Stimulated activated CD8-positive, alpha-beta memory T cell treated with anti-CD3 and anti-CD28 coated beads, Interleukin-12 subunit alpha, Interleukin-12 subunit beta, amount 100 ng/mL, for 1 hour (primary cell): ENCODE data around the gene RNF126.
"Not testable (repeated sequence)": the region's sequence is repeated elsewhere in the genome, so short reads cannot be mapped to it uniquely, and the experiment has no call there.

Source experiments
- DNase-seq: peaks from one replicate; pipeline ENCODE4 v3.0.0-alpha.2; 2020; ENCODE audit warnings: low read depth

Gene RNF126

DNA sequence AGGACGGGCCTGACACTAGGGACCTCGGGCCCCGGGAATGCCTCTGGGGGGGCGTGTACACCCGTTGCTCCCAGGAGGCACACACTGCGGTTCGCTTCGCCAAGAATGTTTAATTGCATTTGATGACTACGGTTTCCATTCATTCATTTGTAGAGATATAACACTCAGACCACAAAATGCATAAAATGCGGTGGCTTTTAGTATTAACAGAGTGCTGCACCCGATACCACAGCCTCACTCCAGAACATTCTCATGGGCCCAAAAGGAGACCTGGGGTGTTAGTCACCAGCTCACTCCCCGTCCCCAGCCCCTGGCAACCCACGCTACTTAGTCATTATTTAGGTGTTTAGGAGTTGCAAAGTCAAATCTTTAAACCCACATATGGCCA is 51.5 kb downstream of the RNF126 start:
- peak; percentile 24 for DNase-seq

DNA sequence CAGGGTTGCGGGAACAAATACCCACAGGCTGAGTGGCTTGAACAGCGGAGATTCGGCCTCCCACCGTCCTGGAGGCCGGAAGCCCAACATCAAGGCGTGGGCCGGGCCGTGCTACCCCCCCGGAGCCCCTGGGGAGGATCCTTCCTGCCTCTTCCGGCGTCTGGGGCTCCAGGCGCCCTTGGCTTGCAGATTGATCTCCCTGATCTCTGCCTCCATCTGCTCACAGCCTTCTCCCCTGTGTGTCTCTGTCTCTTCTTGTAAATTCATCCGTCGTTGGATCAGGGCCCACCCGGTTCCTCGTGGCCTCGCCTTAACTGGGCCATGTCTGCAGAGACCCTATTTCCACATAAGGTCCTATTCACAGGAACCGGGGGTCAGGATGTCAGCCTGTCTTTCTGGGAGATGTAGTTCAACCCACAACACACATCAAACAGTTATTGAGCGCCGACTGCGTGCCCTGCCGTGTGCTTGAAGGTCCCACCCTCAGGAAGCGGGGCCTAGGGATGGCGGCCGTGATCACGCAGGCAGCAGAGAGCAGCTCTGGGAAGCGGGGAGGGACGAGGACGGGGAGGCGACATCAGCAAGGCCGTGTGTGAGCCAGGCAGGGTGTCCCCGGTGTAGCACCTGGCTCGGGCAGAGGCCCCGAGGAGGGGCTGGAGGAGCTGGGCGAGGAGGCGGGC is 52.1 kb downstream of the RNF126 start:
- DNase-seq = peak; percentile 32

DNA sequence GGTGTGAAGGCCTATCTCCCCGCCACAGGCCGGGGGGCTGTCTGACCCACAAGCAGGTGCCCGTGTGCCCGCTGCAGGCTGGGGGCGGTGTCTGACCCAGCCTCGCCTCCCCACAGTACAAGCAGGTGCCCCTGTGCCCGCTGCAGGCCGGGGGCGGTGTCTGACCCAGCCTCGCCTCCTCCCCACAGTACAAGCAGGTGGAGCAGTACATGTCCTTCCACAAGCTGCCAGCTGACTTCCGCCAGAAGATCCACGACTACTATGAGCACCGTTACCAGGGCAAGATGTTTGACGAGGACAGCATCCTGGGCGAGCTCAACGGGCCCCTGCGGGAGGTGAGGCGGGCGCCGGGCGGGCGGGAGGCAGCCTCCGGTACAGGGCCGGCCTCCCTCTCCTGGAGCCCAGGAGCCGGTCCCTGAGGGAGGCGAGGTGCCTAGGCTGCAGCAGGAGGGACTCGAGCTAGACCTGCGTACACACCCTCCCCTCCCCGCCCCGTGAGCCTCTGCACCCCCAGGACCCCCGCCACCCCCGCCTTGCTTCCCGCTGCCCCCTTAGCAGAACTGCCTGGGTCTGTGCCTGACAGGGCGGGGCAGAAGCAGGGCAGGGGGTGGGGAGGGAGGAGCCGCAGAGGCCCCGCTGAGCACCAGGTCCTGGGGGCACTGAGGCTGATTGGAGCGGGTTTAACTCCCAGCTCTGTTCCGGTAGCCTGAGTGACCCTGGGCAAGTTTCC is 52.8 kb downstream of the RNF126 start:
- DNase-seq = peak; percentile 16

DNA sequence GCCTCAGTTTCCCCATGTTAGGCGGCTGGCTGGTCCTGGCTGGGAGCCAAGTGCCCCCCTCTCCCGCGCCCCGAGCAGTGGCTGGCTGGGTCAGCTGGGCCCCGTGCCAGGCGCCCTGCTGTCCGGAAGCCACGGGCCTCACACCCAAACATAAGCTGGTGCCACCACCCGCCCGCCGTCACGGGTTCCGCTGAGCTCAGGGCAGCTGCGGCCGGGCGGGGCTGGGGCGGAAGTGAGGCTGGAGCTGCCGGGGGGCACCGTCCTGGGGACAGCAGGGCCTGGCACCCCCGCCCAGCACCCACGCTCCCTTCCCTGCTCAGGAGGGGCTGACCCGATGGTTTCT is 54.0 kb downstream of the RNF126 start:
- no peak for DNase-seq

DNA sequence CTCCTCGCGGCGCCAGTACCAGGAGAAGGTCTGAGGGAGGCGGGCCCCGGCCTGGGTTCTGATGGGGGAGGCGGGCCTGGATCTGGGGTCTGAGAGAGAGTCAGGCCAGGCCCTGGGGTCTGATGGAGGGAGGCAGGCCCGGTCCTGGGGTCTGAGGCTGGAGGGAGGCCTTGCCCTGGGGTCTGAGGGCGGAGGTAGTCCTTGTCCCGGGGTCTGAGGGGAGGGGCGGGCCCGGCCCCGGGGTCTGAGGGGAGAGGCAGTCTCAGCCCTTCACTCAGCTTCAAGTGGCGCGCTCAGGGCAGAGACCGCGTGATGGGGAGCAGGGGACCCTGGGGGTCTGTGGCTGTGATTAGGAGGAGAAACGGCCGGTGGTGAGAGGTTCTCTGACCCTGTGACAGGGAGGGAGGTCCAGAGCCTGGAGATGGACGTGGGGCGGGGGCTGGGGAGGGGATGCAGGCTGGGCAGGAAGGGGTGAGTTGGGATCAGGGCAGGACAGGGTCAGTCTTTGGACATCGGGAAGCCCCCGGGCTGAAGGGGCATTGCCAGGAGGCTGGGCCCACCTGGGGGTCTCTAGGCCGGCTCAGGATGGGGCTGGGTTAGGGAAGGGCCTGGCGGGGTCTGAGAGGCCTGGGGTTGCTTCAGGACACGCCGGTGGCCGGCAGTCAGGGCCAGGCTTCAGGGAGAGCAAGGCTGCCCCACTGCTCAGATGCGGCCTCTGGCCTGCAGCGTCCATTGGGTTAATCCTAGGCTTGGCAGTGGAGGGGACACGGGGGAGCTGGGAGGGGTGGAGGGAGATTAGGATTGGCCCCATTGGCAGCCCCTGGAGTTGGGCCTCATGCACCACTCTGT is 54.6 kb downstream of the RNF126 start:
- no peak for DNase-seq

DNA sequence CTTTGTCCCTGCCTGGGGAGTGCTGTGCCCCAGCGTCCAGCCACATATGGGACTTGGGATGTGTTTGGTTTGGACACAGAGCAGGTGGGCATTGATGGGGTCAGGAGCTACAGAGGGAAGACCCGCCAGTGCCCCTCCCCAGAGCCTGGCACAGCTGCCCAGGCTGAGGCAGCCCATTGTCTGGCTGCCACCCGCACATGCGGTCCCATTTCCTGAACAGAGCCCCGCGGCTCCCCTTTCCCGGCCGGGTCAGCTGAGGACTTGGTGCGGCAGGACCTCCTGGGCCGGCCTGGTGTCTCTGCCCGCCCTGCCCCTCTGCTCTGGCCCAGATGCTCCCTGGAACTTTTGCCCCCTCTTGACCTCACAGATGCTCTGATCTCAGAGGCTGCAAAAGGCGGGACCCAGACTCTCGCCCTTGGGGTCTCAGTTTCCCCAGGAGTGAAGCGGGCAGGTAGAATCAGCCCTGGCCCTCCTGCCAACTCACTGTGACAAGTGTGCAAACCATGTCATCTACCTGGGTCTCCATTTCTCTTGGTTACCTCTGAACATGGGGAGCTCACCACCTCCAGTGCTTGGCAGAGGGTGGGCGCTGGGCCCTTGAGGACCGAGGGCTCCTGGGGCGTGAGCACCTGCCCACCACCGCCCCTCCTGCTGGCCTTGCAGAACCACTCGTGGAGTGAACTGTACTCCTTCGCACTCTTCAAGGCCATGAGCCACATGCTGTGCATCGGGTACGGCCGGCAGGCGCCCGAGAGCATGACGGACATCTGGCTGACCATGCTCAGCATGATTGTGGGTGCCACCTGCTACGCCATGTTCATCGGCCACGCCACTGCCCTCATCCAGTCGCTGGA is 55.5 kb downstream of the RNF126 start:
- DNase-seq = no peak

DNA sequence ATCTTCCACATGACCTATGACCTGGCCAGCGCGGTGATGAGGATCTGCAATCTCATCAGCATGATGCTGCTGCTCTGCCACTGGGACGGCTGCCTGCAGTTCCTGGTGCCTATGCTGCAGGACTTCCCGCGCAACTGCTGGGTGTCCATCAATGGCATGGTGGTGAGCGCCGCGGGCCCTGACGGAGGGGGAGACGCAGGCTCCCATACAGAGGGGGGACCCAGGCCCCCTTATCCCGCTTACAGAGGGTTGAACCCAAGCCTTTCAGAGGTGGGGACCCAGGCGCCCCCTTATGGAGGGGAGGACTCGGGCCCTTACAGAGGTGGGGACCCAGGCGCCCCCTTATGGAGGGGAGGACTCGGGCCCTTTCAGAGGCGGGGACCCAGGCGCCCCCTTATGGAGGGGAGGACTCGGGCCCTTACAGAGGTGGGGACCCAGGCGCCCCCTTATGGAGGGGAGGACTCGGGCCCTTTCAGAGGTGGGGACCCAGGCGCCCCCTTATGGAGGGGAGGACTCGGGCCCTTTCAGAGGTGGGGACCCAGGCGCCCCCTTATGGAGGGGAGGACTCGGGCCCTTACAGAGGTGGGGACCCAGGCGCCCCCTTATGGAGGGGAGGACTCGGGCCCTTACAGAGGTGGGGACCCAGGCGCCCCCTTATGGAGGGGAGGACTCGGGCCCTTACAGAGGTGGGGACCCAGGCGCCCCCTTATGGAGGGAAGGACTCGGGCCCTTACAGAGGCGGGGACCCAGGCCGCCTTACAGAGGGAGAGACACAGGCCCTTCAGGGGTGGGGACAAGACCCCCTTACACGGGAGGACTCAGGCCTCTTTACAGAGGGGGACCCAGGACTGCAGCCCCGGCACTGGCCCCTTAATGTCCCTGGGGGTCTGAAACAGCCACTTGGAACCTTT is 57.7 kb downstream of the RNF126 start:
- not testable (repeated sequence) for DNase-seq

DNA sequence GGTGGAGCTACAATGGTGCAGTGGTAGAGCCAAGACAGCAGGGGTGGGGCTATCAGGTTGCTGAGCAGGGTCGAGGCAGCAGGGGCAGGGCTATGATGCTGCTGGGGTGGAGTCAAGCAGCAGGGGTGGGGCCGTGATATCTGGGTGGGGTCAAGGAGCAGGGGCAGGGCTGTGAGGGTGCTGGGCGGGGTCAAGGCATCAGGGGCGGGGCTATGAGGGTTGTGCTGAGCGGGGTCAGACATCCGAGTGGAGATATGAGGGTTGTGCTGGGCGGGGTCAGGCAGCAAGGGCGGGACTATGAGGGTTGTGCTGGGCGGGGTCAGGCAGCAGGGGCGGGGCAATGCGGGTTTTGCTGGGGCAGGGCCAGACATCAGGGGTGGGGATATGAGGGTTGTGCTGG is 58.7 kb downstream of the RNF126 start:
- no peak for DNase-seq

DNA sequence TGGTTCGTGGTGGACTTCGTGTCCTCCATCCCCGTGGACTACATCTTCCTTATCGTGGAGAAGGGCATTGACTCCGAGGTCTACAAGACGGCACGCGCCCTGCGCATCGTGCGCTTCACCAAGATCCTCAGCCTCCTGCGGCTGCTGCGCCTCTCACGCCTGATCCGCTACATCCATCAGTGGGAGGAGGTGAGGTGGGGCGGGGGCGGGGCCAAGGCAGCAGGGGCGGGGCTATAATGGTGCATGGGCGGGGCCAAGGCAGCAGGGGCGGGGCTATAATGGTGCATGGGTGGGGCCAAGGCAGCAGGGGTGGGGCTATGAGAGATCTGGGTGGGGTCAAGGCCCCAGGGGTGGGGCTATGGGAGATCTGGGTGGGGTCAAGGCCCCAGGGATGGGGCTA is 59.2 kb downstream of the RNF126 start:
- DNase-seq = not testable (repeated sequence)

DNA sequence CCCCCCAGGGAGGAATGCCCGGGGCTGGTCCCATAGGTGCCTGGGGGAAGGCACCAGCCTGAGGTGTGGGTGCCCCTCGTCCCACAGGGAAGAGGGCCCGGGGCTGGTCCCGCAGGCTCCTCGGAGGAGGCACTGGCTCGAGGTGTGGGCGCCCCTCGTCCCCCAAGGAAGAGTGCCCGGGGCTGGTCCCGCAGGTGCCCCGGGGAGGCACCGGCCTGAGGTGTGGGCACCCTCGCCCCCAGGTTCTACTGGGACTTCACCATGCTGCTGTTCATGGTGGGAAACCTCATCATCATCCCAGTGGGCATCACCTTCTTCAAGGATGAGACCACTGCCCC is 59.7 kb downstream of the RNF126 start:
- not testable (repeated sequence) for DNase-seq

DNA sequence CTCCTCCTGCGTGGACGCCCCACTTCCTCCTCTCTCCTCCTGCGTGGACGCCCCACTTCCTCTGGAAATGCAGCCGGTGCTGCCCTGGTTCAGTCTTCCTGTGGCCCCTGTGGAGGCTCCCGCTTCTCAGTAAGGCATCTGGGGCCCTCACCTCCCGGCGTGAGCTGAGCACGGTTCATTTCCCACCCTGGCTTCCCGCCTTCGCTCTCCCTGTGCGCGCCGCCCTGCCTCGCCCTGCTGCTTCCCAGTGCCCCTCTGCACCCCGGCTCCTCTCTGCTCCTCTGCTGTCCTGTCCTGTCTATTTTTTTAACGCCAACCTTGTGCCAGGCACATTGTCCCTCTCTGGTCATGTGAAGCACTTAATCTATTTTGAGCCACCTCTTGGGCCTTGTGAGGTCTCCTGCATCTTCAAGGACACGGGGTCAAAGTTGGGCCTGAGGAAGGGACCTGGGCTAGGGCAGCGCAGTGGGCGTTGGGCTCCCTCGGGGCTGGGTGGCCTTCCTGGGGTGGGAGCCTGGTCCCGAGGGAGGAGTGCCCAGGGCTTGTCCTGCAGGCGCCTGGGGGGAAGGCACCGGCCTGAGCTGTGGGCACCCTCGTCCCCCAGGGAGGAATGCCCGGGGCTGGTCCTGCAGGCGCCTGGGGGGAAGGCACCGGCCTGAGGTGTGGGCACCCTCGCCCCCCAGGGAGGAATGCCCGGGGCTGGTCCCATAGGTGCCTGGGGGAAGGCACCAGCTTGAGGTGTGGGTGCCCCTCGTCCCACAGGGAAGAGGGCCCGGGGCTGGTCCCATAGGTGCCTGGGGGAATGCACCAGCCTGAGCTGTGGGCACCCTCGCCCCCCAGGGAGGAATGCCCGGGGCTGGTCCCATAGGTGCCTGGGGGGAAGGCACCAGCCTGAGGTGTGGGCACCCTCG is 60.4 kb downstream of the RNF126 start:
- DNase-seq = no peak

DNA sequence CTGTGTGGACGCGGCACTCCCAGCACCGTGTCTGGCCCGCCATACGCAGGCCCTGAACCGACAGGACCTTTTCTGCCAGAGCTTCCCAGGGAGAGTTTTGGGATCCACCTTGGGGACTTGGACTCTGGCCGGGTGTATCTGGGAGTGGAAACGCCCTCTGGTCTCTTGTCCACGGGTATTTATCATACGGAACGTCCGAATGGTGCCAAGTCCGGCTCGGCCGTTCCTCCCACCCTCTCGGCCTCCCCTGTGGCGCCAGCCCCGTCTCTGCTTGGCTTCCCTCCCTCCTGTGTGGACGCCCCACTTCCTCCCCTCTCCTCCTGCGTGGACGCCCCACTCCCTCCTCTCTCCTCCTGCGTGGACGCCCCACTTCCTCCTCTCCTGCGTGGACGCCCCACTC is 61.2 kb downstream of the RNF126 start:
- no peak for DNase-seq

DNA sequence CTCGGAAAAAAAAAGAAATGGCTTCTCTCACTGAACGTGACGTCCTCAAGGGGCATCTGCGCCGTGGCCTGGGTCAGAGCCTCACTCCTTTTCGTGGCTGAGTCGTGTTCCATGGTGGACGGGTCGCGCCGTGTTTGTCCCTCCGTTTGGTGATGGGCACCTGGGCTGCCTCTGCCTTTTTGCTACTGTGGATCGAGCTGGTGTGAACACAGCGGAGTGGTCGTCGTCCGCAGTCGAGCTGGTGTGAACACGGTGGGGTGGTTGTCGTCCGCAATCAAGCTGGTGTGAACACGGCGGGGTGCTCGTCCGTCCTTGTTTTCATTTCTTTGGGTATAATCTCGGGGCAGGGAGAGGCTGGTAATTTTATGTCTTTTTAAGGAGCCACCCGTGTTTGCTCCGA is 61.7 kb downstream of the RNF126 start:
- DNase-seq = no peak
